GM18868 (cell line): Measurements from ENCODE around the gene GABRP.
"Not testable (repeated sequence)": the region's sequence is repeated elsewhere in the genome, so short reads cannot be mapped to it uniquely, and the experiment has no call there.

Experiments used
- ATAC-seq: cut with Tn5 transposase; IDR thresholded peaks from one replicate; pipeline ENCODE4 v1.9.1; 2021; ENCODE audit warnings: mild to moderate bottlenecking, moderate library complexity; ENCODE audit not compliant: unreplicated experiment

Gene GABRP

GRCh38 chr5:170791325-170791954 is 7.9 kb downstream of the GABRP start:
- no peak for ATAC-seq

DNA sequence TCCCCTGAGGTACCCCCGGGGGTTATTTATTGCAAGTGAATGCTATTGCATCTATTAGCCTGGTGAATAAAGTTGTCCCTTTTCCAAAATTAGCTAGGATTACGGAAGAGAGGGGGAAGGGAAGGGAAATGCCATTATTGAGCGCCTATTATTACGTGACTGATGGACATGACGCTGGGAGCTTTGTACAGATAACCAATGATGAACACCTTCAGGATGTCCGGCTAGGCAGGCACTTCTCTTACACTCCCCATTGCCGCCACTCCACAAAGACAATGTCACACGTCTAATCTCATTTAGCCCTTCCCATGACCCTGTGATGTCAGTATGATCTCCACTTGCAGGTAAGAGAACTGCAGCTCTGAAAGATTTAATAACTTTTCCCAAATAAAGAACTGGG is 9.4 kb downstream of the GABRP start:
- ATAC-seq: no peak

DNA sequence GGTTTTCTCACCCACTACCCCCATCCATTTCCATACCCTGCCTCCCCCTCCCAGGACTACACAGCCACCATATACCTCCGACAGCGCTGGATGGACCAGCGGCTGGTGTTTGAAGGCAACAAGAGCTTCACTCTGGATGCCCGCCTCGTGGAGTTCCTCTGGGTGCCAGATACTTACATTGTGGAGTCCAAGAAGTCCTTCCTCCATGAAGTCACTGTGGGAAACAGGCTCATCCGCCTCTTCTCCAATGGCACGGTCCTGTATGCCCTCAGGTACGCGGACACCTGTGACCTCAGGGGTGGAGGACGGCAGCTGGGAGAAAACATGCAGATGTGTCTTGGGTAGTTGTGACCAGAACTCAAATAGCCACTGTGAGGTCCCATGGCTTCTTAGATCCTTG is 11.6 kb downstream of the GABRP start:
- ATAC-seq: no peak

GRCh38 chr5:170805666-170806065 is 22.1 kb downstream of the GABRP start:
- ATAC-seq: no peak

DNA sequence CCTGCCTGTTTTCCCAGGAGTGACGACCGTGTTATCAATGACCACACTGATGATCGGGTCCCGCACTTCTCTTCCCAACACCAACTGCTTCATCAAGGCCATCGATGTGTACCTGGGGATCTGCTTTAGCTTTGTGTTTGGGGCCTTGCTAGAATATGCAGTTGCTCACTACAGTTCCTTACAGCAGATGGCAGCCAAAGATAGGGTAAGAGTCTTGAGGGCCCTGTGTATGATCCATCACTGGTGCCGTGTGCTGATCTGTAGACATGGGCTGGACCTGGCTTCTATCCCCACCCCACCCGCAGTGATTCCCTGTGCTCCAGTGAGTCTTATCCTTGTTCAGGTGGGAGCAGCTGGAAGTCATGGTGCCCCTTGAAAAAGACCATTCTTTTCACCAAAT is 26.0 kb downstream of the GABRP start:
- no peak for ATAC-seq

DNA sequence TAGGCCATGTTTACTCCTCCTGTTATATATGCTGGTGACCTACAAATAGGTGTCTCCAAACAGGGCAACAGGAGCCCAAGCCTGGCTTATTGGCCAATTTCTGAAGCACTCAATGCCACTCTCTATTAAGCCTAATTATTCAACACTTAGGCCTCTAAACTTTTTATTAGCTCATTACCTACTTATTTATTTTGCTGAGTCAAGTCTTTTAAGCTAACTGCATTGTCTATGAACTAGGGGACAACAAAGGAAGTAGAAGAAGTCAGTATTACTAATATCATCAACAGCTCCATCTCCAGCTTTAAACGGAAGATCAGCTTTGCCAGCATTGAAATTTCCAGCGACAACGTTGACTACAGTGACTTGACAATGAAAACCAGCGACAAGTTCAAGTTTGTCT is 28.2 kb downstream of the GABRP start:
- ATAC-seq: no peak

DNA sequence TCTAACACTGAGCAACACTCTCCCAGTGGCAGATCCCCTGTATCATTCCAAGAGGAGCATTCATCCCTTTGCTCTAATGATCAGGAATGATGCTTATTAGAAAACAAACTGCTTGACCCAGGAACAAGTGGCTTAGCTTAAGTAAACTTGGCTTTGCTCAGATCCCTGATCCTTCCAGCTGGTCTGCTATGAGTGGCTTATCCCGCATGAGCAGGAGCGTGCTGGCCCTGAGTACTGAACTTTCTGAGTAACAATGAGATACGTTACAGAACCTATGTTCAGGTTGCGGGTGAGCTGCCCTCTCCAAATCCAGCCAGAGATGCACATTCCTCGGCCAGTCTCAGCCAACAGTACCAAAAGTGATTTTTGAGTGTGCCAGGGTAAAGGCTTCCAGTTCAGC is 29.7 kb downstream of the GABRP start:
- ATAC-seq: no peak

GRCh38 chr5:170817195-170817594 is 33.7 kb downstream of the GABRP start:
- ATAC-seq: no peak

GRCh38 chr5:170818232-170818631 is 34.7 kb downstream of the GABRP start:
- ATAC-seq: no peak

DNA sequence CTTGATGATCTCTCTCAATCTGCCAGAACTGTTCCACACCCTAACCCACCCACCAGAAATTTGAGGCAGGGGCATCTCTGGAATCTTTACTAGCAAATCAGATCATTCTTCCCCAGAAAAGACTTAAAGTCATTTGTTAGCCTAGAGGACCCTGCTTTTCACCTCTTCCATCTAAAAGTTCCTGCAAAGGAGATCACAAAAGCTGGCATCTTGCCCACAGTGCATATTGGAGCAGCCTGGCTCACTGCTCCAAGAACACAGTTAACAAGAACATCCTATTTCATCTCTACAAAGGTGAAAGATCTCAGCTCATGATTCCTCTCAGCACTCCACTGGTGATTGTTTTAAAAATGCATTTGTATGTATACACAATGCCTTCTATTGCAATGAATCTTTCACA is 36.3 kb downstream of the GABRP start:
- ATAC-seq: no peak

DNA sequence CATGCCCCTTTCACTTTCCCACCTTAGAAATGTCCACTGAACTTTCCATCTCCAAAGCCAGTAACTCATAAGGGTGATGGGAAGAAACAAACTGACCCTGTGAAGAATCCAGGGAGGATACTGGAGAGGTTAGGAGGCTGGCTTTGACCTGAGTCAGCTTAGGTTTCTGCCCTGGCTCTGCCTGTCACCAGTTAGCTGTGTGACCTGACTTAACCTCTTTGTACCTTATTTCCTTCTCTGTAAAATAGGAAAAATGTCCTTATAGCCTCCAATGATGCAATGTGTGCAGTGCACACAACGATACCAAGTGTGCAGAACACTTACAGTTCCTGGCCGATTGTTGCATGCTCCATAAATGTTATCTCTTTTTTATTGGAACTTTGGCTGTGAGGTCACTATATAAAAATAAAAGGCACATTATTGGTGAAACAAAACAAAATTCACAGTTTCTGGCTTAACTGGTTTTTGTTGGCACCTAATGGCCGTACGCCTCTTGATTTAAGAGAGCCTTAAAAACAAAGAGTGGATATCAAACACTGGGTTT is 37.8 kb downstream of the GABRP start:
- ATAC-seq: no peak

- ATAC-seq: no peak
Observed at GRCh38 chr5:170826117-170826516, 42.6 kb downstream of the GABRP start.

- ATAC-seq: no peak
Observed at GRCh38 chr5:170832241-170832640, 48.7 kb downstream of the GABRP start.

DNA sequence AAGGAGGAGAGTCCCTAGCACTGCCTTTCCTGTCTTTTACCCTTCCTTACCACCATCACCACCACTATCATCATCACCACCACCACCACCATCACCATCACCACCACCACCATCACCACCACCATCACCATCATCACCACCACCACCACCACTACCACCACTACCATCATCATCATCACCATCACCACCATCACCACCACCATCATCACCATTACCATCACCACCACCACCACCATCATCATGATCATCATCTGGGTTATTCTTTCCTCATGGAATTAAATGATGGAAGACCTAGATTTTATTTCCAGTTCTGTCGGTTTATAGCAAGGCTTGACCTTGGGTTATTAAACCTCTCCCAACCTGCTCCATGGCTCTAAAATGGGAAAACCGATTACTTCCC is 50.5 kb downstream of the GABRP start:
- ATAC-seq: not testable (repeated sequence)

DNA sequence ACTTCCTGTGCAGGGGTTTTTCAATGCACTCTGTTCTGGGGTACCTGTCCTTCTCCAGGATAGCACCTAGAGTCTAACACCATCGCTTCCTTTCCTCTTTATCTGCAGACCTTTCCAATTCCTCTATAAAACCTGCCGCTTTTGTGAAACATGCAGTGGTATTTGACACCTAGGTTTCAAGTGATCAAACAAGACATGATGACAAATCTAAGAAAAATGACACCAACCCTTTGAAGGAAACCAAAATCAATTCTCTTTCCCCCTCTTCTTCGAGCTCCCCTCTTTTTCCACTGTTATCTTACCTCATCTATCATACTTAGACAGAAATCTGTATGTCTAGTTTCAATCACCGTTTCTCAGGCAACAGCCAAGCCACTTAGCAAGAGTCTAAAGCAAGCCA is 52.7 kb downstream of the GABRP start:
- ATAC-seq: no peak

GRCh38 chr5:170843870-170844269 is 60.3 kb downstream of the GABRP start:
- no peak for ATAC-seq

- no peak for ATAC-seq
Observed at GRCh38 chr5:170844651-170845050, 61.1 kb downstream of the GABRP start.

- no peak for ATAC-seq
Observed at GRCh38 chr5:170846416-170846815, 62.9 kb downstream of the GABRP start.

DNA sequence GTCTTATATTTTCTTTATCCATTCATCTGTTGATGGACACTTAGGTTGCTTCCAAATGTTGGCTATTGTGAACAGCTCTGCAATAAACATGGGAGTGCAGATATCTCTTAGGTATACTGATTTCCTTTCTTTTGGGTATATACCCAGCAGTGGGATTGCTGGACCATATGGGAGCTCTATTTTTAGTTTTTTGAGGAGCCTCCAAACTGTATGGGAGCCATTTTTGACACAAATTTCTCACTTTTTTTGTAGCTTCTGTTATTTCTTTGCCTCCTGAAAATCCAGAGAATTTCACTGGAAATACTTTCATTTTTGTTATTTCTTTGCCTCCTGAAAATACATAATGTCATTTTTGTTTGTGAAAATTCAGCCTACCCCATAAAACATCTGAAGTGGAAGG is 63.3 kb downstream of the GABRP start:
- no peak for ATAC-seq

DNA sequence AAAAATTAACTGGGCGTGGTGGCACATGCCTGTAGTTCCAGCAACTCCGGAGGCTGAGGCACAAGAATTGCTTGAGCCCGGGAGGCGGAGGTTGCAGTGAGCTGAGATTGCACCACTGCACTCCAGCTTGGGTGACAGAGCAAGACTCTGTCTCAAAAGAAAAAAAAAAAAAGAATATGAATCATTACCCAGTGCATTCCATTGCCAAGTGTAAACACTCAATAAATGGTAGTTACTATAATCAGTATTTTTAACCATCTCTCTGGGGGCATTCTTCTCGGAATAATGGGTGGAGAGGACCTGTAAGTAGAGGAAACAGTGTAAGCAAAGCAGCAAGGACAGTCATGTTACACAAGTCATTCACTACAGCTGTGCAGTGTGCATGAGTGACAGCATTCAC is 64.5 kb downstream of the GABRP start:
- ATAC-seq: no peak

- ATAC-seq: no peak
Observed at GRCh38 chr5:170849374-170849773, 65.8 kb downstream of the GABRP start.

DNA sequence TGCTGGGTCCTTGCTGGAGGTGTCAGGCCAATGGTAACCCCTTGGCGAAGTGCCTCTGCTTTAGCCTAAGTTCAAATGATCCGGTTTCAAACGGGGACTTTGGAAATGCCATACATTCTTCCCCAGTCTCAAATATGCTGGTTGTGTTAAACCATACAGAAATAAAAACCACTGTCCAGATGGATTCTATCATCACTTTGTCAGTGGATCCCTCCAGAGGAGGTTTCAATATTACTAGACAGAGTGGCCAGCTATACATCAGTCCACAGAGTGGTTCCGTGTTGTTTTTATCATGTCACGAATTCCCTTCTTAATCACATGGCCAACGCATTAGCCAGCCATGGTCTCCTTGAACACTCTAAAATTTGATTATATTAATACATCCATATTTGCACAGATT is 71.0 kb downstream of the GABRP start:
- ATAC-seq: no peak

DNA sequence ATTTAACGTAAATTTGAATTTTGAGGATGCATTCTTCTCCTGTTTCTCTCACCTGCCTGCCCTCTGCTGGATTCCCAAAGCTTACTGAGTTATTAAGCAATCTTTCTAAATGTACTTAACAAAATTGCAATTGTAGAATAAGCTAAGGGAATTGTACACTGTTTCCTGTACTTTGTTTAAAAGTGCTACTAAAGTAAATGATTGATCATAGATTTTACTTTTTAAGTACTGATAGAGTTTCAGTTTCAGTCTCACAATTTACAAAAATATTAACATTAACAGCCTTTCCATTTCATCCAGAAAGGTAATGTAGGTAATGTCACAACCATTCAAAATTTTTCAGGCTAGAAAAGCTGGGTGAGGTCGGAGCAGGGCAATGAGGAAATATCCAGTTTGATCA is 73.5 kb downstream of the GABRP start:
- ATAC-seq: no peak
